ENCODE results near the gene SEMA3A. TPM values are rescaled to one million over a fixed set of nuclear protein-coding genes. Genes with fewer than 3 reads are reported as not detected.

The SEMA3A gene
- total and polyA plus RNA-seq, 11 donors: 0.30 to 6.6 (median 1.4) TPM

GRCh38 chr7:83946801-83947200, 247.8 kb downstream of the SEMA3A start:
- no peaks in the 10 kb centered on the region for H3K27me3 ChIP-seq
- DNase-seq (no peak), ATAC-seq (no peak)
- intact Hi-C loops (cut with DNase I): loop anchor here in 1 of 10 donors (10.0 kb wide), 1 partner anchor 1378 kb away; no protein-coding TSS in a partner anchor
- no peaks in the 10 kb centered on the region for H3K9me3 ChIP-seq
- no peak overlapping the region for H3K27ac ChIP-seq
- no peaks in the 10 kb centered on the region for H3K36me3 ChIP-seq
- H3K4me3 ChIP-seq: no peak overlapping the region
- TF ChIP-seq, protein P1, sequence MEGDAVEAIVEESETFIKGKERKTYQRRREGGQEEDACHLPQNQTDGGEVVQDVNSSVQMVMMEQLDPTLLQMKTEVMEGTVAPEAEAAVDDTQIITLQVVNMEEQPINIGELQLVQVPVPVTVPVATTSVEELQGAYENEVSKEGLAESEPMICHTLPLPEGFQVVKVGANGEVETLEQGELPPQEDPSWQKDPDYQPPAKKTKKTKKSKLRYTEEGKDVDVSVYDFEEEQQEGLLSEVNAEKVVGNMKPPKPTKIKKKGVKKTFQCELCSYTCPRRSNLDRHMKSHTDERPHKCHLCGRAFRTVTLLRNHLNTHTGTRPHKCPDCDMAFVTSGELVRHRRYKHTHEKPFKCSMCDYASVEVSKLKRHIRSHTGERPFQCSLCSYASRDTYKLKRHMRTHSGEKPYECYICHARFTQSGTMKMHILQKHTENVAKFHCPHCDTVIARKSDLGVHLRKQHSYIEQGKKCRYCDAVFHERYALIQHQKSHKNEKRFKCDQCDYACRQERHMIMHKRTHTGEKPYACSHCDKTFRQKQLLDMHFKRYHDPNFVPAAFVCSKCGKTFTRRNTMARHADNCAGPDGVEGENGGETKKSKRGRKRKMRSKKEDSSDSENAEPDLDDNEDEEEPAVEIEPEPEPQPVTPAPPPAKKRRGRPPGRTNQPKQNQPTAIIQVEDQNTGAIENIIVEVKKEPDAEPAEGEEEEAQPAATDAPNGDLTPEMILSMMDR (IDR thresholded peaks at IDR 0.05): no peak
- no peak for TF ChIP-seq POLR2A (IDR thresholded peaks at IDR 0.05)
- WGBS, 4 donors: 84 to 89% (median 88%) methylated on average over 3 of the region's 3 CpGs
- no peaks in the 10 kb centered on the region for H3K4me1 ChIP-seq

- ATAC-seq (no peak), DNase-seq (no peak)
- Histone ChIP-seq H3K4me3 (no peak overlapping the region), H3K9me3 (no peaks in the 10 kb centered on the region), H3K36me3 (no peaks in the 10 kb centered on the region), H3K4me1 (peaks cover 0 to 2% (median 0%) of the 10 kb centered on the region in 12 donors), H3K27ac (no peak overlapping the region), H3K27me3 (no peaks in the 10 kb centered on the region)
- no peak for TF ChIP-seq POLR2A (IDR thresholded peaks at IDR 0.05)
- TF ChIP-seq, protein P1 (IDR thresholded peaks at IDR 0.05): no peak
- WGBS, 4 donors: 80 to 87% (median 83%) methylated on average over 4 of the region's 4 CpGs
- intact Hi-C loops (cut with DNase I): loop anchor here in 1 of 10 donors (10.0 kb wide), 1 partner anchor 1384 kb away; no protein-coding TSS in a partner anchor
These were observed 253.3 kb downstream of the SEMA3A start for GRCh38 chr7:83941300-83941699.

GRCh38 chr7:83937930-83938329, 256.7 kb downstream of the SEMA3A start:
- Histone ChIP-seq H3K4me1 (peaks cover 0 to 4% (median 0%) of the 10 kb centered on the region in 12 donors), H3K27me3 (no peaks in the 10 kb centered on the region), H3K9me3 (no peaks in the 10 kb centered on the region), H3K4me3 (no peak overlapping the region), H3K27ac (no peak overlapping the region), H3K36me3 (no peaks in the 10 kb centered on the region)
- 88 to 98% (median 93%) methylated on average over 8 of the region's 8 CpGs for WGBS, 4 donors
- no peak for ATAC-seq
- TF ChIP-seq POLR2A (IDR thresholded peaks at IDR 0.05): no peak
- TF ChIP-seq, protein P1 (IDR thresholded peaks at IDR 0.05): no peak
- intact Hi-C loops (cut with DNase I): loop anchor here in 8 of 10 donors (2.0 to 10.0 kb wide), 5 partner anchors 1079 to 1617 kb away; no protein-coding TSS in a partner anchor
- DNase-seq: no peak

- Histone ChIP-seq H3K4me3 (no peak overlapping the region), H3K36me3 (no peaks in the 10 kb centered on the region), H3K27me3 (no peaks in the 10 kb centered on the region), H3K27ac (peak overlapping the region in 1 of 12 donors; percentile 2), H3K9me3 (no peaks in the 10 kb centered on the region), H3K4me1 (peaks cover 0 to 4% (median 0%) of the 10 kb centered on the region in 12 donors)
- DNase-seq: peak; percentile 22 to 55 (median 39)
- TF ChIP-seq, protein P1 (IDR thresholded peaks at IDR 0.05): peak; percentile 72 to 88 (median 79)
- no peak for TF ChIP-seq POLR2A (IDR thresholded peaks at IDR 0.05)
- intact Hi-C loops (cut with DNase I): loop anchor here in 8 of 10 donors (1.0 to 10.0 kb wide), 6 partner anchors 1081 to 1619 kb away; no protein-coding TSS in a partner anchor
- 33 to 43% (median 40%) methylated on average over 5 of the region's 5 CpGs for WGBS, 4 donors
- peak in 2 of 4 donors; percentile 57 to 70 for ATAC-seq
These were observed 258.4 kb downstream of the SEMA3A start for GRCh38 chr7:83936056-83936708.

Data from heart left ventricle (tissue), 16 donors.